Measurements from ENCODE around the gene PUM2. TPM values are rescaled to one million over a fixed set of nuclear protein-coding genes. Genes with fewer than 3 reads are reported as not detected.

PUM2 gene
- total and polyA plus RNA-seq, 2 of the 13 experiments (the other 11 are each of a cell fraction or from before 2014, with no cell fraction given): 69.6 to 69.8 TPM

DNA sequence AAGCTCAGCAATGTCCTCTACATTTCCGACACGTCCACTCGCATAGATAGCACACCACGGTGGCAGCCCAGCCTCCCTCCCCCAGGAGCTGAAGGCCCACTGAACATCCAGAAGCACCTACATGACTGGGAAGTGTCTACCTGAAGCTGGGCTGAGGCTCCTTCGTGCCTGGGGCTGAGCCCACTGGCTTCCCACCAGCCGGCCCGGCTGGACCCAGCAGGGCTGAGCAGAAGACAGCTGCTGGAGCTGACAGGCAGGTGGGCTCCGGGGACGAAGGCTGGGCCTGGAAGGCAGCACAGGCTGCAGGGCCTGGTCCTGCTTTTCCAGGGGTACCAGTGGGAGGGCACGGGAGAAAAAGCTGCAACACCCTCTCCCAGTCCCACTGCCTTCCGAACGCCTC, 139.2 kb downstream of the PUM2 start (continued):
- TF ChIP-seq, protein P1, sequence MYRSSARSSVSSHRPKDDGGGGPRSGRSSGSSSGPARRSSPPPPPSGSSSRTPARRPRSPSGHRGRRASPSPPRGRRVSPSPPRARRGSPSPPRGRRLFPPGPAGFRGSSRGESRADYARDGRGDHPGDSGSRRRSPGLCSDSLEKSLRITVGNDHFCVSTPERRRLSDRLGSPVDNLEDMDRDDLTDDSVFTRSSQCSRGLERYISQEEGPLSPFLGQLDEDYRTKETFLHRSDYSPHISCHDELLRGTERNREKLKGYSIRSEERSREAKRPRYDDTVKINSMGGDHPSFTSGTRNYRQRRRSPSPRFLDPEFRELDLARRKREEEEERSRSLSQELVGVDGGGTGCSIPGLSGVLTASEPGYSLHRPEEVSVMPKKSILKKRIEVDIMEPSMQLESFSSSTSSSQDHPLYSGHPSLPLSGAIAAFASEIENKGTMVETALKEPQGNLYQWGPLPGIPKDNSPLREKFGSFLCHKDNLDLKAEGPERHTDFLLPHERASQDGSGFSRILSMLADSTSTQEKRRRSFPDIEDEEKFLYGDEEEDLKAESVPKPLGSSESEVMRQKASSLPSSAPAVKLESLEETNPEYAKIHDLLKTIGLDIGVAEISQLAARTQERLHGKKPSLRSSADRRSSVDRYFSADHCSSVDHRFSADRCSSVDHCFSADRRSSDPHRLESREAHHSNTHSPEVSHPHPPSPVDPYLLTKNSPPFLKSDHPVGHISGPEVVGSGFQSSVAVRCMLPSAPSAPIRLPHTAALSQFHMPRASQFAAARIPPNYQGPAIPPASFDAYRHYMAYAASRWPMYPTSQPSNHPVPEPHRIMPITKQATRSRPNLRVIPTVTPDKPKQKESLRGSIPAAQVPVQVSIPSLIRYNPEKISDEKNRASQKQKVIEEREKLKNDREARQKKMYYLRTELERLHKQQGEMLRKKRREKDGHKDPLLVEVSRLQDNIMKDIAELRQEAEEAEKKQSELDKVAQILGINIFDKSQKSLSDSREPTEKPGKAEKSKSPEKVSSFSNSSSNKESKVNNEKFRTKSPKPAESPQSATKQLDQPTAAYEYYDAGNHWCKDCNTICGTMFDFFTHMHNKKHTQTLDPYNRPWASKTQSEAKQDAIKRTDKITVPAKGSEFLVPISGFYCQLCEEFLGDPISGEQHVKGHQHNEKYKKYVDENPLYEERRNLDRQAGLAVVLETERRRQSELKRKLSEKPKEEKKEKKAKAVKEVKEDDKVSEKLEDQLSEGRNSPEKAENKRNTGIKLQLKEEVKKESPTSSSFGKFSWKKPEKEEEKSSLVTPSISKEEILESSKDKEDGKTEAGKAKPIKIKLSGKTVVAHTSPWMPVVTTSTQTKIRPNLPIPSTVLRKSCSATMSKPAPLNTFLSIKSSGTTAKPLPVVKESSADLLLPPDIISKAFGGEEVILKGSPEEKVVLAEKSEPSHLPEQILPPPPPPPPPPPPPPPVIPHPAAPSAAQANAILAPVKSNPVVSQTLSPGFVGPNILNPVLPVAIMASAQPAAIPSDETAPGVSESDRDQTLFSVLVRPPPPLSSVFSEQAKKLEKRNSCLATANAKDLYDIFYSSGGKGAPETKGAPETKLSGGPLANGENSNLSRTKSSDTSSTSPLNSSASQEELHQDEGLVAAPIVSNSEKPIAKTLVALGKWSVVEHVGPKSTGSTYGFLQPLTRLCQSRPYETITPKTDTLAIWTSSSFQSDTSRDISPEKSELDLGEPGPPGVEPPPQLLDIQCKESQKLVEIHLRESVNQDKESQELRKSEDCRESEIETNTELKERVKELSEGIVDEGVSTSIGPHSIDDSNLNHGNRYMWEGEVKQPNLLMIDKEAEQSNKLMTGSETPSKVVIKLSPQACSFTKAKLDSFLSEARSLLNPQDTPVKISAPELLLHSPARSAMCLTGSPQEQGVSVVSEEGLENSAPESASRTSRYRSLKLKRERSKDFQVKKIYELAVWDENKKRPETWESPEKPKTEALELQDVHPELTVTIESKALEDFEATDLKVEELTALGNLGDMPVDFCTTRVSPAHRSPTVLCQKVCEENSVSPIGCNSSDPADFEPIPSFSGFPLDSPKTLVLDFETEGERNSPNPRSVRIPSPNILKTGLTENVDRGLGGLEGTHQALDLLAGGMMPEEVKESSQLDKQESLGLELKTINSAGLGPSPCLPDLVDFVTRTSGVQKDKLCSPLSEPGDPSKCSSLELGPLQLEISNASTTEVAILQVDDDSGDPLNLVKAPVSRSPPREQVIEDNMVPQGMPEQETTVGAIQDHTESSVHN (CRISPR knock-in tag; IDR thresholded peaks at IDR 0.05): 0 out of 2 replicates have a peak, but pooled peaks have one; percentile 41
- no peak for TF ChIP-seq GATAD1 (CRISPR knock-in tag; IDR thresholded peaks at IDR 0.05)
- 0 out of 2 replicates have a peak, but pooled peaks have one; percentile 35 for TF ChIP-seq ZFX (CRISPR knock-in tag; IDR thresholded peaks at IDR 0.05; ENCODE audit: low read depth)
- TF ChIP-seq ZNF326 (CRISPR knock-in tag; IDR thresholded peaks at IDR 0.05; ENCODE audit: borderline replicate concordance): 0 out of 2 replicates have a peak, but pooled peaks have one; percentile 53
- TF ChIP-seq ZNF768 (CRISPR knock-in tag; IDR thresholded peaks at IDR 0.05): peak; percentile 28; the same call in 1 of the 2 replicates
- no peak for TF ChIP-seq ZFP82 (CRISPR knock-in tag; IDR thresholded peaks at IDR 0.05; ENCODE audit: borderline replicate concordance)
- TF ChIP-seq MTA1 (CRISPR knock-in tag; IDR thresholded peaks at IDR 0.05; ENCODE audit: borderline replicate concordance): peak; percentile 42; the same call in 1 of the 2 replicates
- 0 out of 2 replicates have a peak, but pooled peaks have one; percentile 5 for TF ChIP-seq AKAP8 (CRISPR knock-in tag; IDR thresholded peaks at IDR 0.05)
- TF ChIP-seq, protein P2, sequence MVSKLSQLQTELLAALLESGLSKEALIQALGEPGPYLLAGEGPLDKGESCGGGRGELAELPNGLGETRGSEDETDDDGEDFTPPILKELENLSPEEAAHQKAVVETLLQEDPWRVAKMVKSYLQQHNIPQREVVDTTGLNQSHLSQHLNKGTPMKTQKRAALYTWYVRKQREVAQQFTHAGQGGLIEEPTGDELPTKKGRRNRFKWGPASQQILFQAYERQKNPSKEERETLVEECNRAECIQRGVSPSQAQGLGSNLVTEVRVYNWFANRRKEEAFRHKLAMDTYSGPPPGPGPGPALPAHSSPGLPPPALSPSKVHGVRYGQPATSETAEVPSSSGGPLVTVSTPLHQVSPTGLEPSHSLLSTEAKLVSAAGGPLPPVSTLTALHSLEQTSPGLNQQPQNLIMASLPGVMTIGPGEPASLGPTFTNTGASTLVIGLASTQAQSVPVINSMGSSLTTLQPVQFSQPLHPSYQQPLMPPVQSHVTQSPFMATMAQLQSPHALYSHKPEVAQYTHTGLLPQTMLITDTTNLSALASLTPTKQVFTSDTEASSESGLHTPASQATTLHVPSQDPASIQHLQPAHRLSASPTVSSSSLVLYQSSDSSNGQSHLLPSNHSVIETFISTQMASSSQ (IDR thresholded peaks at IDR 0.05; ENCODE audit: low read depth): no peak
- TF ChIP-seq, protein P2 (CRISPR knock-in tag; IDR thresholded peaks at IDR 0.05; ENCODE audit: borderline replicate concordance): 0 out of 2 replicates have a peak, but pooled peaks have one; percentile 27
- TF ChIP-seq ZNF678 (CRISPR knock-in tag; IDR thresholded peaks at IDR 0.05): 0 out of 2 replicates have a peak, but pooled peaks have one; percentile 48
- no peak for TF ChIP-seq HMG20B (CRISPR knock-in tag; conservative IDR thresholded peaks at IDR 0.05)
- 0 out of 2 replicates have a peak, but pooled peaks have one; percentile 15 for TF ChIP-seq ZNF788 (CRISPR knock-in tag; IDR thresholded peaks at IDR 0.05; ENCODE audit: borderline replicate concordance)
- no peak for TF ChIP-seq ZNF138 (CRISPR knock-in tag; IDR thresholded peaks at IDR 0.05; ENCODE audit: low read depth)
- TF ChIP-seq, protein P3, sequence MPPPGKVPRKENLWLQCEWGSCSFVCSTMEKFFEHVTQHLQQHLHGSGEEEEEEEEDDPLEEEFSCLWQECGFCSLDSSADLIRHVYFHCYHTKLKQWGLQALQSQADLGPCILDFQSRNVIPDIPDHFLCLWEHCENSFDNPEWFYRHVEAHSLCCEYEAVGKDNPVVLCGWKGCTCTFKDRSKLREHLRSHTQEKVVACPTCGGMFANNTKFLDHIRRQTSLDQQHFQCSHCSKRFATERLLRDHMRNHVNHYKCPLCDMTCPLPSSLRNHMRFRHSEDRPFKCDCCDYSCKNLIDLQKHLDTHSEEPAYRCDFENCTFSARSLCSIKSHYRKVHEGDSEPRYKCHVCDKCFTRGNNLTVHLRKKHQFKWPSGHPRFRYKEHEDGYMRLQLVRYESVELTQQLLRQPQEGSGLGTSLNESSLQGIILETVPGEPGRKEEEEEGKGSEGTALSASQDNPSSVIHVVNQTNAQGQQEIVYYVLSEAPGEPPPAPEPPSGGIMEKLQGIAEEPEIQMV (CRISPR knock-in tag; IDR thresholded peaks at IDR 0.05; ENCODE audit: low read depth): 0 out of 2 replicates have a peak, but pooled peaks have one; percentile 67
- 0 out of 2 replicates have a peak, but pooled peaks have one; percentile 36 for TF ChIP-seq KMT2A (CRISPR knock-in tag; IDR thresholded peaks at IDR 0.05)
